Endothelial cell of umbilical vein (primary cell): ENCODE measurements around the gene AXIN2. TPM values are rescaled to one million over a fixed set of nuclear protein-coding genes. Genes with fewer than 3 reads are reported as not detected.
"Not testable (repeated sequence)": the region's sequence is repeated elsewhere in the genome, so short reads cannot be mapped to it uniquely, and the experiment has no call there.

Experiments
- BruUV-seq: library from RNA; stranded (reverse); fragments of 400-500 nt; replicated peaks from 2 replicates; lab custom pipeline; 2021; lab: Mats Ljungman, UMichigan
- CTCF ChIA-PET: fragments of 300-600, 350-600 bp; sonication (Branson Sonifier 250); formaldehyde crosslinking; loops from one replicate; lab custom pipeline; 2021; ENCODE audit warnings: antibody characterized with exemption, inconsistent platforms; lab: Charles Lee
- POLR2A ChIA-PET: fragments of 300-600, 350-600 bp; sonication (Branson Sonifier 250); formaldehyde crosslinking; loops from one replicate; lab custom pipeline; 2021; ENCODE audit warnings: antibody characterized with exemption, inconsistent platforms; lab: Charles Lee
- DNase-seq: peaks from one replicate; pipeline ENCODE4 v3.0.0-alpha.2; 2011; ENCODE audit warnings: low read depth, low spot score
- FAIRE-seq: peaks from 2 replicates; lab custom pipeline; 2011; peaks lifted over from hg19 to GRCh38; lab: Jason Lieb, UNC
- H2AFZ ChIP-seq: 2 replicates; pipeline ENCODE4 v1.6.0; 2012; ENCODE audit warnings: low read depth, low read length, control low read depth, inconsistent platforms
- H3K27ac ChIP-seq: 2 replicates; pipeline ENCODE4 v1.5.1; 2011; ENCODE audit warnings: low read depth, mild to moderate bottlenecking, control low read depth, low read length, moderate library complexity; ENCODE audit not compliant: insufficient read depth
- H3K27me3 ChIP-seq, 2 experiments: 2 replicates each; pipeline versions ENCODE4 v1.6.0 to v1.6.1; 2011; ENCODE audit warnings: low read length in 2 of 2, mixed read lengths in 1 of 2; ENCODE audit not compliant: control insufficient read depth in 2 of 2, insufficient read depth in 2 of 2
- H3K36me3 ChIP-seq, 2 experiments: 2 replicates in 1 of 2; 3 replicates in 1 of 2; pipeline ENCODE4 v1.5.1; 2011; ENCODE audit warnings: low read length in 2 of 2, mild to moderate bottlenecking in 1 of 2, moderate library complexity in 1 of 2; ENCODE audit not compliant: control insufficient read depth in 2 of 2, insufficient read depth in 2 of 2; ENCODE audit errors: extremely low read depth in 1 of 2
- H3K4me1 ChIP-seq: 3 replicates; pipeline ENCODE4 v1.5.1; 2011; ENCODE audit warnings: mild to moderate bottlenecking, low read length; ENCODE audit not compliant: control insufficient read depth, insufficient read depth; ENCODE audit errors: extremely low read depth
- H3K4me2 ChIP-seq: 2 replicates; pipeline ENCODE4 v1.6.1; 2011; ENCODE audit warnings: low read length, control low read depth, mixed read lengths; ENCODE audit not compliant: insufficient read depth
- H3K4me3 ChIP-seq, 3 experiments: fragments of 200-600 bp in 1 of 3; sonication (generic), shearing (Covaris generic) in 1 of 3; replicated peaks in 1 of 3; 2 replicates each; pipeline ENCODE4 v1.5.1; 2011 to 2016; ENCODE audit warnings: control low read depth in 3 of 3, low read length in 3 of 3, mild to moderate bottlenecking in 2 of 3, inconsistent platforms in 1 of 3, low read depth in 1 of 3, moderate library complexity in 1 of 3; ENCODE audit not compliant: insufficient read depth in 1 of 3
- H3K79me2 ChIP-seq: 2 replicates; pipeline ENCODE4 v1.6.0; 2012; ENCODE audit warnings: low read length, inconsistent platforms; ENCODE audit not compliant: control insufficient read depth, insufficient read depth
- H3K9ac ChIP-seq: replicated peaks from 2 replicates; pipeline ENCODE3; 2011; ENCODE audit warnings: low read length, control low read depth; ENCODE audit not compliant: insufficient read depth; ENCODE audit errors: extremely low read depth
- H3K9me1 ChIP-seq: replicated peaks from 3 replicates; pipeline ENCODE4 v1.6.0; 2011; ENCODE audit warnings: mild to moderate bottlenecking, low read length; ENCODE audit not compliant: control insufficient read depth, insufficient read depth; ENCODE audit errors: extremely low read depth
- H3K9me3 ChIP-seq: replicated peaks from 2 replicates; pipeline ENCODE4 v1.5.1; 2012; ENCODE audit warnings: low read length, inconsistent platforms; ENCODE audit not compliant: control insufficient read depth, insufficient read depth
- H4K20me1 ChIP-seq: replicated peaks from 2 replicates; pipeline ENCODE3; 2011; ENCODE audit warnings: mild to moderate bottlenecking, low read length; ENCODE audit not compliant: control insufficient read depth, insufficient read depth; ENCODE audit errors: extremely low read depth
- EZH2 ChIP-seq: IDR thresholded peaks from 2 replicates; pipeline ENCODE4 v1.6.1; 2012; ENCODE audit warnings: borderline replicate concordance, low read depth, mild to moderate bottlenecking, moderate library complexity, low read length, inconsistent platforms; ENCODE audit not compliant: severe bottlenecking
- FOS ChIP-seq: IDR thresholded peaks from 2 replicates; pipeline ENCODE4 v1.6.1; 2011; ENCODE audit warnings: mild to moderate bottlenecking, low read length, moderate library complexity, borderline replicate concordance; ENCODE audit not compliant: insufficient read depth
- GATA2 ChIP-seq: IDR thresholded peaks from 2 replicates; pipeline ENCODE4 v1.7.0; 2011; ENCODE audit warnings: low read depth, mild to moderate bottlenecking, moderate library complexity, mixed read lengths, low read length; ENCODE audit not compliant: insufficient read length, insufficient read depth
- JUN ChIP-seq: IDR thresholded peaks from 2 replicates; pipeline ENCODE4 v1.6.1; 2011; ENCODE audit warnings: borderline replicate concordance, low read depth; ENCODE audit not compliant: insufficient read length, insufficient read depth
- MYC ChIP-seq: IDR thresholded peaks from one replicate; pipeline ENCODE4 v1.6.1; 2011; ENCODE audit warnings: mild to moderate bottlenecking, low read depth, low read length
- POLR2A ChIP-seq: IDR thresholded peaks from 2 replicates; pipeline ENCODE4 v1.6.1; 2012; ENCODE audit warnings: low read depth, mild to moderate bottlenecking, control low read depth, low read length
- POLR2AphosphoS5 ChIP-seq: IDR thresholded peaks from 2 replicates; pipeline ENCODE4 v1.6.1; 2012; ENCODE audit warnings: low read depth, mild to moderate bottlenecking, control low read depth, low read length, moderate library complexity; ENCODE audit not compliant: insufficient read depth
- dilution Hi-C: fragments of 300-500 bp; cut with MboI; formaldehyde crosslinking; loops from one replicate; pipeline ENCODE4 v1.15.0; 2019; ENCODE audit warnings: low sequenced_read_pairs; ENCODE audit not compliant: extremely low pct_ligation_motif_present
- intact Hi-C: fragments of 100-400 bp; cut with micrococcal nuclease; formaldehyde crosslinking; loops from one replicate; pipeline ENCODE4 v1.10.0; 2022
- polyA plus RNA-seq, 4 experiments: library from polyadenylated mRNA; depleted of rRNA in 3 of 4; stranded (reverse) in 3 of 4; unstranded in 1 of 4; fragments of >200 nt; gene quantifications; 2 replicates each; pipeline versions ENCODE4 v1.2.1 to v1.2.3, GENCODE V29; 2011 to 2012; ENCODE audit warnings: missing spikeins in 1 of 4
- total RNA-seq: library from RNA; stranded (reverse); gene quantifications from 2 replicates; pipeline ENCODE4 v1.2.3, GENCODE V29; 2021
- TF ChIP-seq, protein P1 (sequence below): IDR thresholded peaks from 2 replicates; pipeline ENCODE4 v1.6.1; 2011; ENCODE audit not compliant: insufficient read depth, insufficient read length
- TF ChIP-seq, protein P2 (sequence below), 2 donors: IDR thresholded peaks; 1 replicate in 1 of 2; 2 replicates in 1 of 2; pipeline ENCODE4 v1.5.1; 2011; ENCODE audit warnings: low read length in 2 of 2, mild to moderate bottlenecking in 2 of 2, moderate library complexity in 2 of 2, control low read depth in 1 of 2, inconsistent platforms in 1 of 2, low read depth in 1 of 2; ENCODE audit not compliant: insufficient read depth in 1 of 2; ENCODE audit errors: extremely low read depth in 1 of 2

AXIN2 gene
- total and polyA plus RNA-seq, 2 donors (not counting 3 experiments of a cell fraction or from before 2014, with no cell fraction given) = 1.3 to 3.0 TPM

DNA sequence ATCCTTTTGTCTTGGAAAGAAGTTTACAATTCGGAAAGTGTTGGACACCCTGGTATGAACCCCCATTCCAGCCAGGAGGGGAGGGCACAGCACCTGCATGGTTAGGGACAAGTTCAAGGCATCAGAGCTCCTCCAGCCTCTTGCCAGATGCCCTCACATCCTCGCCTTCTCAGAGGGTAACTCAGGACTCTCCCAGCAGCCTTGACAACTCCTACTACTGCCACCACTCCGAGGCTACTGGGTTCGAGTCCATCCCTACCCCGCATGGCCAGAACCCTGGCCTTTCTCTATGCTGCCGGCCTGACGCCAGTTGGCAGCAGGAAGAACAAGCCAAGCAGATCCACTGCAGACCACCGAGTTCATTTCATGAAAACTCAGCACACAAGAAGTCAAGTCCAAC lies 34.1 kb downstream of the AXIN2 start:
- Histone ChIP-seq H4K20me1 (no peaks in the 10 kb centered on the region), H3K9ac (no peak overlapping the region), H2AFZ (no peak overlapping the region), H3K27me3 (no peaks in the 10 kb centered on the region), H3K79me2 (no peaks in the 10 kb centered on the region), H3K4me1 (no peaks in the 10 kb centered on the region), H3K36me3 (no peaks in the 10 kb centered on the region), H3K9me3 (no peaks in the 10 kb centered on the region), H3K9me1 (no peaks in the 10 kb centered on the region), H3K4me3 (no peak overlapping the region), H3K27ac (no peak overlapping the region), H3K4me2 (no peak overlapping the region)
- FAIRE-seq (no peak), DNase-seq (no peak)
- CTCF ChIA-PET = interaction anchor here (0.6 kb wide), 2 partner anchors 12 to 248 kb away, joined by 3 to 4 read pairs; no protein-coding TSS in a partner anchor
- TF ChIP-seq EZH2 = no peak
- TF ChIP-seq, protein P1, sequence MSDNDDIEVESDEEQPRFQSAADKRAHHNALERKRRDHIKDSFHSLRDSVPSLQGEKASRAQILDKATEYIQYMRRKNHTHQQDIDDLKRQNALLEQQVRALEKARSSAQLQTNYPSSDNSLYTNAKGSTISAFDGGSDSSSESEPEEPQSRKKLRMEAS = no peak
- TF ChIP-seq POLR2AphosphoS5 = no peak
- TF ChIP-seq JUN = no peak
- no peak for TF ChIP-seq POLR2A
- TF ChIP-seq GATA2 = no peak
- TF ChIP-seq, protein P2, sequence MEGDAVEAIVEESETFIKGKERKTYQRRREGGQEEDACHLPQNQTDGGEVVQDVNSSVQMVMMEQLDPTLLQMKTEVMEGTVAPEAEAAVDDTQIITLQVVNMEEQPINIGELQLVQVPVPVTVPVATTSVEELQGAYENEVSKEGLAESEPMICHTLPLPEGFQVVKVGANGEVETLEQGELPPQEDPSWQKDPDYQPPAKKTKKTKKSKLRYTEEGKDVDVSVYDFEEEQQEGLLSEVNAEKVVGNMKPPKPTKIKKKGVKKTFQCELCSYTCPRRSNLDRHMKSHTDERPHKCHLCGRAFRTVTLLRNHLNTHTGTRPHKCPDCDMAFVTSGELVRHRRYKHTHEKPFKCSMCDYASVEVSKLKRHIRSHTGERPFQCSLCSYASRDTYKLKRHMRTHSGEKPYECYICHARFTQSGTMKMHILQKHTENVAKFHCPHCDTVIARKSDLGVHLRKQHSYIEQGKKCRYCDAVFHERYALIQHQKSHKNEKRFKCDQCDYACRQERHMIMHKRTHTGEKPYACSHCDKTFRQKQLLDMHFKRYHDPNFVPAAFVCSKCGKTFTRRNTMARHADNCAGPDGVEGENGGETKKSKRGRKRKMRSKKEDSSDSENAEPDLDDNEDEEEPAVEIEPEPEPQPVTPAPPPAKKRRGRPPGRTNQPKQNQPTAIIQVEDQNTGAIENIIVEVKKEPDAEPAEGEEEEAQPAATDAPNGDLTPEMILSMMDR (IDR thresholded peaks at IDR 0.05; ENCODE audit: extremely low read depth in 1 of 2, insufficient read depth in 1 of 2, low read depth in 1 of 2, low read length in 2 of 2) = no peak
- TF ChIP-seq MYC = no peak
- no peak for TF ChIP-seq FOS
- dilution Hi-C loops = no loop called here
- BruUV-seq = no TSS peak
- intact Hi-C loops = no loop called here
- POLR2A ChIA-PET = no interaction called here

DNA sequence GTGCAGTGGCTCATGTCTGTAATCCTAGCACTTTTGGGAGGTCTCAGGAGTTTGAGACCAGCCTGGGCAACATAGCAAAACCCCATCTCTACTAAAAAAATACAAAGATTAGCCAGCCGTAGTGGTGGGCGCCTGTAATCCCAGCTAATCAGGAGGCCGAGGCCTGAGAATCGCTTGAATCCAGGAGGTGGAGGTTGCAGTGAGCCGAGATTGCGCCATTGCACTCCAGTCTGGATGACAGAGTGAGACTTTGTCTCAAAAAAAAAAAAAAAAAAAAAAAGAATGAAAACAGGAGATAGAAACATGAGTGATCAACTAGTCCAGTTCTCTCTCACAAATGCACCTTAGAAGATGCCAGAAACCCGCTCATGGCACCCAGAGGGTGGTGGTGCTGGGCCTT lies 34.6 kb downstream of the AXIN2 start:
- H3K4me2 ChIP-seq, H3K4me1 ChIP-seq, POLR2A ChIA-PET, H3K9me3 ChIP-seq, H4K20me1 ChIP-seq, H2AFZ ChIP-seq, intact Hi-C loops, H3K36me3 ChIP-seq, H3K9ac ChIP-seq, dilution Hi-C loops, FAIRE-seq, H3K27ac ChIP-seq, H3K79me2 ChIP-seq, H3K9me1 ChIP-seq, H3K4me3 ChIP-seq, H3K27me3 ChIP-seq, BruUV-seq, DNase-seq, CTCF ChIA-PET: not testable (repeated sequence)
